Common myeloid progenitor, CD34-positive (primary cell): Measurements from ENCODE around the gene RHCE.

ENCODE experiments used
- CTCF ChIA-PET: fragments of 350-600 bp; sonication (Branson Sonifier 250); formaldehyde crosslinking; loops from one replicate; lab custom pipeline; 2021; ENCODE audit warnings: antibody characterized with exemption; lab: Charles Lee
- POLR2A ChIA-PET: fragments of 350-600 bp; sonication (Branson Sonifier 250); formaldehyde crosslinking; loops from one replicate; lab custom pipeline; 2021; ENCODE audit warnings: antibody characterized with exemption; lab: Charles Lee
- DNase-seq, 3 donors: peaks; one replicate each; pipeline versions ENCODE4 v3.0.0 to v3.0.0-alpha.2; 2013
- H3K27ac ChIP-seq, 2 experiments: 1 replicate in 1 of 2; 2 replicates in 1 of 2; pipeline ENCODE4 v1.7.0; 2013; ENCODE audit warnings: inconsistent platforms in 2 of 2, low read length in 2 of 2, mild to moderate bottlenecking in 2 of 2, low read depth in 1 of 2, moderate library complexity in 1 of 2; ENCODE audit not compliant: severe bottlenecking in 2 of 2, insufficient read depth in 1 of 2, poor library complexity in 1 of 2
- H3K27me3 ChIP-seq, 5 experiments: replicated peaks in 2 of 5; 1 replicate in 3 of 5; 2 replicates in 2 of 5; pipeline versions ENCODE4 v1.6.1 to v1.7.0; 2013; ENCODE audit warnings: low read length in 4 of 5, mild to moderate bottlenecking in 2 of 5, moderate library complexity in 2 of 5, inconsistent platforms in 1 of 5; ENCODE audit not compliant: insufficient read depth in 5 of 5, control insufficient read depth in 4 of 5
- H3K36me3 ChIP-seq, 4 experiments: 1 replicate in 2 of 4; 2 replicates in 2 of 4; pipeline versions ENCODE4 v1.6.1 to v1.7.0; 2013; ENCODE audit warnings: low read length in 3 of 4, control low read depth in 1 of 4, mild to moderate bottlenecking in 1 of 4; ENCODE audit not compliant: control insufficient read depth in 4 of 4, insufficient read depth in 4 of 4
- H3K4me1 ChIP-seq, 4 experiments: 1 replicate in 3 of 4; 2 replicates in 1 of 4; pipeline versions ENCODE4 v1.6.1 to v1.7.1; 2013; ENCODE audit warnings: low read length in 3 of 4, mild to moderate bottlenecking in 3 of 4, control low read depth in 1 of 4, inconsistent platforms in 1 of 4, moderate library complexity in 1 of 4; ENCODE audit not compliant: control insufficient read depth in 4 of 4, insufficient read depth in 4 of 4; ENCODE audit errors: control extremely low read depth in 1 of 4
- H3K4me3 ChIP-seq, 7 experiments: 1 replicate in 4 of 7; 2 replicates in 3 of 7; pipeline versions ENCODE4 v1.5.1 to v1.7.0; 2013; ENCODE audit warnings: mild to moderate bottlenecking in 7 of 7, low read length in 6 of 7, moderate library complexity in 6 of 7, inconsistent platforms in 2 of 7, low read depth in 2 of 7, control low read depth in 1 of 7; ENCODE audit not compliant: insufficient read depth in 4 of 7, control insufficient read depth in 1 of 7; ENCODE audit errors: extremely low read depth in 1 of 7
- H3K9me3 ChIP-seq, 5 experiments: 1 replicate in 4 of 5; 2 replicates in 1 of 5; pipeline versions ENCODE4 v1.6.1 to v1.7.1; 2013; ENCODE audit warnings: low read length in 4 of 5, mild to moderate bottlenecking in 2 of 5, inconsistent platforms in 1 of 5, low read depth in 1 of 5, moderate library complexity in 1 of 5; ENCODE audit not compliant: control insufficient read depth in 4 of 5, insufficient read depth in 2 of 5; ENCODE audit errors: control extremely low read depth in 1 of 5
- WGBS: methylation state at CpG from one replicate; pipeline ENCODE4 v1.1.5; 2013; ENCODE audit not compliant: insufficient coverage; 5-methylcytosine and 5-hydroxymethylcytosine counted together

Gene RHCE

DNA sequence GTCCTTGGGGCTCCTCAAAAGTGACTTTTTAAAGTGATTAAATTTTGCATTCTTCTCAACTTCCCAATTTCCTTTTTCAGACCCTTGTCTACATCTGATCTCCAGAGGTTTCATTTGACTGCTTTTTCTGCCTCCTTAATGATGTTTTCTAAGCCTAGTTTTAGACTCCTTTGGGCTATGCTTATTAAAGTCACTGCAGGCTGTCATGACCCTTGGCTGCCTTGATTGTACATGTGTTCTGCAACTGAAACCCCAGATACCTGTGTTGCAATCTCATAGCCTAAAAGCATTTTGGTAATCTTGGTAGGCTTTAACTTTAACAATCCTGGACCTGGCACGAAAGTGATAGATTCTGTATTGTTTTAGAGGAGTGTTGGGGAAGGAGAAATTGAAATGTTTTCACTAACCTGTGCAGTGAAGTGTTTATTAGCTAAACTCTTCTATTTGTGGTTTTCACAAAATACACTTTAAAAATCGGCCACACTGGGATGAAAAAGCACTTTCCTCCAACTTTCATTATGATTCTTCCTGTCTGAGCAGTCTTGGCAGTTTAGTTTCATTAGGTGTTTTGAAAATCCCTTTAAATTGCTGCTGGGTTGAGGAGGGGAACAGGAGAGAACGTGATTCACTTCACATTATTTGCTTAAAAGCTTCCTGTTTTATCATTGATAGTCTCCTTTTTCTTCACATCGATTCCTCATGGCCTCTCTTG is 14.9 kb upstream of the RHCE start:
- DNase-seq = peak in 2 of 3 donors; percentile 34 to 37
- peak overlapping the region in 6 of 7 experiments; percentile 16 to 74 (median 34) for H3K4me3 ChIP-seq
- H3K9me3 ChIP-seq = no peaks in the 10 kb centered on the region
- peak overlapping the region in 1 of 2 experiments; percentile 75 for H3K27ac ChIP-seq
- H3K4me1 ChIP-seq = peaks cover 31 to 51% (median 39%) of the 10 kb centered on the region in 4 experiments
- POLR2A ChIA-PET = no interaction called here
- CTCF ChIA-PET = interaction anchor here (1.0 to 1.8 kb wide), 5 partner anchors 10 to 84 kb away, joined by 3 to 5 read pairs (median 4); no protein-coding TSS in a partner anchor
- H3K36me3 ChIP-seq = peaks cover 0 to 2% (median under 1%) of the 10 kb centered on the region in 4 experiments
- no CpG with 5 or more reads among the region's 4 CpGs for WGBS
- no peaks in the 10 kb centered on the region for H3K27me3 ChIP-seq

DNA sequence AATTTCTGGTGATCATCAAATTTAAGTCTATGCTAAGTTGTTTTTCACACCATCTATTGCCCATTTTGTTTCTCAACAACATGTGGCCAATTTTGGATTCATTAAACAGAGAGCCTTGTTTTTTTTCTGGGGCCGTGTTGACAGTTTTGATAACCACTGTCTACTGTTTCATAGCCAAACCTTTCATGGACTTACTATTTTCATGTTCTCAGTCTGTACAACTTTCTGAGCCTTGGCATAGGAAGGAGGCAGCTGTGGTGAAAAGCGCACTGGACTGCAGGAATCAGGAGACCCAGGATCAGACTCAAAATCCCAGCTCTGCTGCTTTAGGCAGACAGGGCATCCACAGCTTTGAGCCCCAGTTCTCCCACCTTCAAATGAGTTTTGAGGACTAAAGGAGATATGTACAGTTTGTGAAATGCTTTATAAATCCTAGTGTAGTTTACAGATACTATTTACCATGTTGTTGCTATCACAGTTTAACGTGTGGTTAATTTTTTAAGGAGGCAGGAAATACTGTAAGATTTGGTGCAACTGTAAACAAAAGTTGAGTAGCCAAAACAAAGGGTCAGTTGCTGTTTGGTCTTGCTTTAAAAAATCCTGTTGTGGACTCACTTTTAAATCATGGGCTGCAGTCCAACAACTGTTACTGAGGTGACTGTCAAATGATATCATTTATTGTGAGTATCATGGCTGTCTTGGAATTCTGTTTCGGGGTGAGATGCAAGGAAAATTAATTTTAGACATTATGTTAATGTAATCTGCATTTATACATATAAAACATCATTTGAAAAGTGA is 13.0 kb upstream of the RHCE start:
- Histone ChIP-seq H3K27me3 (no peaks in the 10 kb centered on the region), H3K4me1 (peaks cover 31 to 58% (median 42%) of the 10 kb centered on the region in 4 experiments), H3K9me3 (no peaks in the 10 kb centered on the region), H3K4me3 (peak overlapping the region in 1 of 7 experiments; percentile 4), H3K27ac (peak overlapping the region in 1 of 2 experiments; percentile 88), H3K36me3 (peaks cover 0 to 2% (median under 1%) of the 10 kb centered on the region in 4 experiments)
- CTCF ChIA-PET = interaction anchor here (1.0 to 1.2 kb wide), 2 partner anchors 31 to 55 kb away, joined by 3 read pairs; no protein-coding TSS in a partner anchor
- DNase-seq = no peak
- POLR2A ChIA-PET = no interaction called here
- WGBS = 80% methylated on average over 3 of the region's 4 CpGs

DNA sequence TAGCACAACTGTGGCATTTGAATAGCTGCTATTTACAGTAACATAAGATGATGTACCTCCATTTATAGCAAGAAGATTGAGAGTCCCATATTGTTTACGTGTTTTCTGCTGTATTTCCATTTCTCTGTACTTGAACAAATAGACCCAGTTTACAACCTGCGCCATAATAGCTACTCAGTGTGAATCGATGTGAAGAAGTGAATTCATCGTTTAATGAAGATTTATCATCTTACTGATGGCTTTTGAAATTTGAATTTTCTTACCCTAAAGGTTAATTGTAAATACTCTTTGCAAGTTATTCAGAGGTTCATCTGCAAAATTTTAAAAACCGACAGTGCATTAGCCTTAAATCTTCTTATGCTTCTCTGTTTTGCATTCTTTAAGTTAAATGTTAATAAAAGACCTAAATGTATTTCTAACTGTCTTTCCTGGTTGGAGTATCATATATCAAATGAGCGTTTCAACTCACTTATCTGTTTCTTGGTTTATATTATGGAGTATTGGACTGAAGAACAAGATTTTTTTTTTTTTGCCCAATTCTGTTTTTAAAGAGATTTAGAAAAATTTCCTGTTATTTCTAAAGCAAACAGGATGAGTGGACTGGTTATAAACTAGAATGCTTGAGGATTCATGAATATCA is 12.2 kb upstream of the RHCE start:
- CTCF ChIA-PET = interaction anchor here (0.9 to 1.3 kb wide), 4 partner anchors 17 to 52 kb away, joined by 3 to 4 read pairs (median 3); no protein-coding TSS in a partner anchor
- 92% methylated on average over 4 of the region's 6 CpGs for WGBS
- H3K36me3 ChIP-seq = peaks cover 0 to 1% (median under 1%) of the 10 kb centered on the region in 4 experiments
- POLR2A ChIA-PET = no interaction called here
- no peaks in the 10 kb centered on the region for H3K9me3 ChIP-seq
- peaks cover 31 to 58% (median 42%) of the 10 kb centered on the region in 4 experiments for H3K4me1 ChIP-seq
- DNase-seq = no peak
- H3K27ac ChIP-seq = peak overlapping the region in 1 of 2 experiments; percentile 88
- H3K4me3 ChIP-seq = peak overlapping the region in 3 of 7 experiments; percentile 81 to 94 (median 91)
- no peaks in the 10 kb centered on the region for H3K27me3 ChIP-seq

DNA sequence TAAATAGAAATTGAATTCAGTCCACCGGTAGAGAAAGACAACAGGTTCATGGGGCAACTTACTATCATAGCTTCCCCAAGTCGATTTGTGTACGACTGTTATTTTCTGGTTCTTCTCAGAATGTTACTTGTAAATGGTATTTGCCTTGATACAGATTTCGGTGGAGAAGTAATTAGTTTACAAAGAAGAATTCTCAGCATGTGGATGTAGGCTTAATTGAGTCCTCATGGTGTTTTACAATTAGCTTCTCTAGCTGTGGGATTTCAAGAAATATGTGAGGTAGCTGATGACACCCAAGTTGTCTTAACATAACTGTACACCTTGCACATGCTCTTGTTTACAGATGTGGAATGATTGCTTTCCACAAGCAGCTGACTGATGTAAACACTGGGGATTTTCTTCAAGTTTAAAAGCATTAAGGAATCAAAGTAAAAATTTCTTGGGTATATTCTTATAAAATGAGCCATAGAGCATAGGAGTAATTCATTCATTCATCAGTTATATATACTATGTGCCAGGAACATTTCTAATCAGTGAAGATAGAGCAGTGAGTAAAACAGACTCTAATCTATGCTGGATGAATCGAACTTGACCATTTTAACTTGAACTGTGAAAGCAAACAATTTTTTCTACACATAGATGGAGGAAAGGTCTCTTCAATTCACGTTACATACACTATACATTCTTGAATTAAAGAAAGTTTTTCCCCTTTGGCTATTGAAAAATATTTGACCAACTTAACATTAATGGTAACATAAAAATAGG is 11.5 kb upstream of the RHCE start:
- 5% methylated on average over 3 of the region's 6 CpGs for WGBS
- no peaks in the 10 kb centered on the region for H3K36me3 ChIP-seq
- POLR2A ChIA-PET = no interaction called here
- no peaks in the 10 kb centered on the region for H3K9me3 ChIP-seq
- DNase-seq = no peak
- no peaks in the 10 kb centered on the region for H3K27me3 ChIP-seq
- H3K4me3 ChIP-seq = peak overlapping the region in 6 of 7 experiments; percentile 81 to 94 (median 92)
- peaks cover 31 to 58% (median 42%) of the 10 kb centered on the region in 4 experiments for H3K4me1 ChIP-seq
- peak overlapping the region; percentile 58 to 88 for H3K27ac ChIP-seq
- CTCF ChIA-PET = interaction anchor here (0.8 to 1.3 kb wide), 7 partner anchors 12 to 260 kb away, joined by 3 to 5 read pairs (median 3); no protein-coding TSS in a partner anchor

DNA sequence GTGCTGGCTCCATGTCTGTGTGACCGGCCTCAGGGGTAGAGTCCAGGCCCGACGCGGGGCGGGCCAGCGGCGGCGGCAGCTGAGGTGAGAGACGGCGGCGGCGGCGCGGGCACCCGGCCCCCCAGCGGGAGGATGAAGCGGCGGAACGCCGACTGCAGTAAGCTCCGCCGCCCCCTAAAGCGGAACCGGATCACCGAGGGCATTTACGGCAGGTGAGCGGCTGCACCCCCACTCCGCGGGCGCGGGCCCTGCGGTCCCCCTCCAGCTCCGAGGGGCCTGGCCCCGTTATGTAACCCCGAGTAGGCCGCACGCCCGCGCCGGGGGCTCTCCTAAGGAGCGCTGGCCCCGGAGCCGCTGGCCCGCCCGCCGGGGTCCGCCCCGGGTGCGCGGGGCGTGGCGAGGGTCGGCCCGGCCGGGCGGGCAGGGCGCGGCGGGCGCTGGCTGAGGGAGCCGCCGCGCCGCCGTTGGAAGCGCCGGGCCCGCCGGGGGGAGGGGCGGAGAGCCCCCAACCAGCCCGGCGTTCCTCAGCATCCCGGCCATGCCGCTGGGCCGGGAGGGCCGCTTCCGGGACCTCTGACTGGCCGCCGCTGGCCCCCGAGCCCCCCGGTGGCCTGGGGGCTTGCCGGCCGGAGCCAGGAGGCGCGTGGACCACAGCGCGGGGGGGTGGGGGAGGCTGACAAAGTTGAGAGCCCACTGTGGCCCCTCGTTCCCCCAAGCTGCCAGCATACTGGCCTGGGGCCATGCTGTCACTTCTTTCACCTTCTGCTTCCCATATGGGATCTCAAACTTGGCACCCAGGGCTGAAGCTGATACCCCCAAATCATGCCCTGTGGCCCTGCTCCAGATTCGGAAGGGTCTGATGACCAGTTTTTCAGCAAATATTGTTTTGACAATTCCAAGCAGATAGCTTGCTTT is 10.6 kb upstream of the RHCE start:
- ChIA-PET POLR2A (interaction anchor here (0.6 to 1.4 kb wide), 4 partner anchors 10 to 264 kb away, joined by 3 to 5 read pairs (median 4); no protein-coding TSS in a partner anchor), CTCF (interaction anchor here (0.8 to 1.3 kb wide), 6 partner anchors 13 to 261 kb away, joined by 3 to 5 read pairs (median 3); no protein-coding TSS in a partner anchor)
- no peaks in the 10 kb centered on the region for H3K9me3 ChIP-seq
- DNase-seq = peak; percentile 78 to 93 (median 89)
- no peaks in the 10 kb centered on the region for H3K27me3 ChIP-seq
- no peaks in the 10 kb centered on the region for H3K36me3 ChIP-seq
- peak overlapping the region; percentile 89 to 97 for H3K27ac ChIP-seq
- H3K4me1 ChIP-seq = peaks cover 28 to 51% (median 38%) of the 10 kb centered on the region in 4 experiments
- 0% methylated on average over 49 of the region's 89 CpGs for WGBS
- peak overlapping the region; percentile 81 to 94 (median 91) for H3K4me3 ChIP-seq
